SK-N-SH (cell line): ENCODE results near the gene GPR82. TPM values are rescaled to one million over a fixed set of nuclear protein-coding genes. Genes with fewer than 3 reads are reported as not detected.

Source experiments
- CTCF ChIA-PET: fragments of 300-600, 350-600 bp; formaldehyde crosslinking; extraction: SDS; loops from one replicate; lab custom pipeline; 2021; lab: Yijun Ruan, JAX
- POLR2A ChIA-PET: fragments of 350-600 bp; sonication (Branson Sonifier 250); formaldehyde crosslinking; extraction: SDS; loops from one replicate; lab custom pipeline; 2020; ENCODE audit warnings: antibody characterized with exemption, inconsistent platforms; lab: Yijun Ruan, JAX
- DNase-seq: peaks from one replicate; pipeline ENCODE4 v3.0.0; 2012
- H2AFZ ChIP-seq: fragments of 200-600 bp; sonication (generic); 2 replicates; pipeline ENCODE4 v1.8.1; 2016; ENCODE audit warnings: antibody characterized with exemption, mild to moderate bottlenecking, low read depth
- H3F3A ChIP-seq: fragments of 200-600 bp; sonication (generic); replicated peaks from 2 replicates; pipeline ENCODE3; 2016; ENCODE audit warnings: antibody characterized with exemption, mild to moderate bottlenecking; ENCODE audit not compliant: insufficient read depth
- H3K27ac ChIP-seq, 2 experiments: fragments of 200-500 bp in 1 of 2; fragments of 200-600 bp in 1 of 2; sonication (Bioruptor generic) in 1 of 2; sonication (generic), shearing (Covaris generic) in 1 of 2; 2 replicates each; pipeline versions ENCODE4 v1.5.1 to v1.6.1; 2014 to 2016; ENCODE audit warnings: low read depth in 2 of 2, inconsistent platforms in 1 of 2, low read length in 1 of 2, mild to moderate bottlenecking in 1 of 2, mixed read lengths in 1 of 2
- H3K27me3 ChIP-seq: fragments of 200-600 bp; sonication (generic), shearing (Covaris generic); 2 replicates; pipeline ENCODE4 v1.6.1; 2016; ENCODE audit warnings: mixed run types; ENCODE audit not compliant: insufficient read depth
- H3K36me3 ChIP-seq, 2 experiments: fragments of 200-500 bp in 1 of 2; fragments of 200-600 bp in 1 of 2; sonication (Bioruptor generic) in 1 of 2; sonication (generic) in 1 of 2; replicated peaks in 1 of 2; 2 replicates each; pipeline versions ENCODE3 to v1.5.1; 2014 to 2016; ENCODE audit warnings: low read length in 1 of 2, mild to moderate bottlenecking in 1 of 2; ENCODE audit not compliant: insufficient read depth in 2 of 2, control insufficient read depth in 1 of 2
- H3K4me1 ChIP-seq, 2 experiments: fragments of 200-500 bp in 1 of 2; fragments of 200-600 bp in 1 of 2; sonication (Bioruptor generic) in 1 of 2; sonication (generic), shearing (Covaris generic) in 1 of 2; 2 replicates each; pipeline versions ENCODE4 v1.5.1 to v1.6.1; 2014 to 2016; ENCODE audit warnings: low read depth in 1 of 2, low read length in 1 of 2, mixed run types in 1 of 2; ENCODE audit not compliant: insufficient read depth in 2 of 2, control insufficient read depth in 1 of 2
- H3K4me2 ChIP-seq: fragments of 200-600 bp; sonication (generic), shearing (Covaris generic); 2 replicates; pipeline ENCODE4 v1.6.1; 2017; ENCODE audit warnings: mixed run types
- H3K4me3 ChIP-seq, 2 experiments: fragments of 200-500 bp in 1 of 2; fragments of 200-600 bp in 1 of 2; sonication (Bioruptor generic) in 1 of 2; sonication (generic), shearing (Covaris generic) in 1 of 2; 2 replicates each; pipeline versions ENCODE4 v1.5.1 to v1.8.1; 2014 to 2016; ENCODE audit warnings: low read depth in 2 of 2, inconsistent platforms in 1 of 2, low read length in 1 of 2, mild to moderate bottlenecking in 1 of 2, mixed read lengths in 1 of 2, moderate library complexity in 1 of 2
- H3K79me2 ChIP-seq: fragments of 200-600 bp; sonication (generic); 2 replicates; pipeline ENCODE4 v1.8.1; 2017; ENCODE audit warnings: mild to moderate bottlenecking; ENCODE audit not compliant: insufficient read depth
- H3K9ac ChIP-seq: fragments of 200-600 bp; sonication (generic); 2 replicates; pipeline ENCODE4 v1.6.1; 2017; ENCODE audit warnings: mixed run types
- H3K9me2 ChIP-seq: fragments of 200-600 bp; sonication (generic); 2 replicates; pipeline ENCODE4 v1.6.1; 2017; ENCODE audit warnings: mixed run types
- H3K9me3 ChIP-seq: fragments of 200-600 bp; sonication (generic); 2 replicates; pipeline ENCODE4 v1.6.1; 2017; ENCODE audit warnings: mixed run types, mild to moderate bottlenecking, moderate library complexity
- H4K20me1 ChIP-seq: fragments of 200-600 bp; sonication (generic); 2 replicates; pipeline ENCODE4 v1.6.1; 2017; ENCODE audit warnings: mild to moderate bottlenecking, mixed run types; ENCODE audit not compliant: insufficient read depth
- CHD2 ChIP-seq: fragments of 150-350 bp; IDR thresholded peaks from 2 replicates; pipeline ENCODE4 v1.6.1; 2018; ENCODE audit warnings: low read length; ENCODE audit not compliant: partially characterized antibody
- FOXJ3 ChIP-seq: sonication (generic); formaldehyde crosslinking; IDR thresholded peaks from 2 replicates; pipeline ENCODE4 v1.5.1; 2020; ENCODE audit warnings: mild to moderate bottlenecking, missing genetic modification reagents
- GATA2 ChIP-seq: sonication (generic); formaldehyde crosslinking; IDR thresholded peaks from 2 replicates; pipeline ENCODE4 v1.5.0; 2020; ENCODE audit warnings: mild to moderate bottlenecking, missing genetic modification reagents
- JUND ChIP-seq: IDR thresholded peaks from 2 replicates; pipeline ENCODE4 v1.4.0; 2012
- MEF2A ChIP-seq: IDR thresholded peaks from 2 replicates; pipeline ENCODE4 v1.4.0; 2012; ENCODE audit warnings: low read depth, borderline replicate concordance
- MXI1 ChIP-seq: IDR thresholded peaks from 2 replicates; pipeline ENCODE4 v1.6.1; 2012; ENCODE audit warnings: mild to moderate bottlenecking, low read depth, low read length, improper control_type of control experiment
- NFIC ChIP-seq: IDR thresholded peaks from 2 replicates; pipeline ENCODE4 v1.4.0; 2012; ENCODE audit warnings: borderline replicate concordance
- NRF1 ChIP-seq: IDR thresholded peaks from 2 replicates; pipeline ENCODE4 v1.6.1; 2012; ENCODE audit warnings: low read depth, mild to moderate bottlenecking, low read length
- POLR2AphosphoS5 ChIP-seq: IDR thresholded peaks from 2 replicates; pipeline ENCODE4 v1.6.1; 2012; ENCODE audit warnings: low read depth, low read length
- RFX5 ChIP-seq: IDR thresholded peaks from 2 replicates; pipeline ENCODE4 v1.6.1; 2012; ENCODE audit warnings: mild to moderate bottlenecking, improper control_type of control experiment, low read length
- RXRA ChIP-seq: IDR thresholded peaks from 2 replicates; pipeline ENCODE4 v1.4.0; 2012; ENCODE audit warnings: low read depth, mild to moderate bottlenecking, borderline replicate concordance
- SMC3 ChIP-seq: IDR thresholded peaks from 2 replicates; pipeline ENCODE4 v1.6.1; 2012; ENCODE audit warnings: low read depth, low read length, improper control_type of control experiment
- TAF1 ChIP-seq: IDR thresholded peaks from 2 replicates; pipeline ENCODE4 v1.6.1; 2012; ENCODE audit warnings: low read depth, mild to moderate bottlenecking, low read length, moderate library complexity, borderline replicate concordance
- TCF12 ChIP-seq: IDR thresholded peaks from 2 replicates; pipeline ENCODE4 v1.4.0; 2012
- TEAD4 ChIP-seq: IDR thresholded peaks from 2 replicates; pipeline ENCODE4 v1.4.0; 2012; ENCODE audit warnings: mild to moderate bottlenecking, borderline replicate concordance; ENCODE audit not compliant: insufficient read depth
- WGBS: methylation state at CpG from one replicate; pipeline ENCODE4 v1.1.6; 2017; ENCODE audit warnings: low lambda C conversion rate; 5-methylcytosine and 5-hydroxymethylcytosine counted together
- polyA plus RNA-seq, 3 experiments: library from polyadenylated mRNA; depleted of rRNA; stranded (reverse); fragments of >200 nt; gene quantifications; 2 replicates each; pipeline ENCODE4 v1.2.3, GENCODE V29; 2012
- TF ChIP-seq, protein P1 (sequence below): IDR thresholded peaks from 2 replicates; pipeline ENCODE4; 2012
- TF ChIP-seq, protein P2 (sequence below): IDR thresholded peaks from 2 replicates; pipeline ENCODE4 v1.4.0; 2012; ENCODE audit warnings: low read depth, borderline replicate concordance
- TF ChIP-seq, protein P3 (sequence below): IDR thresholded peaks from 2 replicates; pipeline ENCODE4 v1.4.0; 2012; ENCODE audit warnings: low read depth, borderline replicate concordance
- TF ChIP-seq, protein P4 (sequence below): fragments of 200-600 bp; sonication (generic); IDR thresholded peaks from 2 replicates; pipeline ENCODE4 v1.6.1; 2017; ENCODE audit warnings: antibody characterized with exemption, mild to moderate bottlenecking, moderate library complexity

GPR82 gene
- polyA plus RNA-seq, 1 of the 3 experiments (the other 2 are of a cell fraction): not detected

DNA sequence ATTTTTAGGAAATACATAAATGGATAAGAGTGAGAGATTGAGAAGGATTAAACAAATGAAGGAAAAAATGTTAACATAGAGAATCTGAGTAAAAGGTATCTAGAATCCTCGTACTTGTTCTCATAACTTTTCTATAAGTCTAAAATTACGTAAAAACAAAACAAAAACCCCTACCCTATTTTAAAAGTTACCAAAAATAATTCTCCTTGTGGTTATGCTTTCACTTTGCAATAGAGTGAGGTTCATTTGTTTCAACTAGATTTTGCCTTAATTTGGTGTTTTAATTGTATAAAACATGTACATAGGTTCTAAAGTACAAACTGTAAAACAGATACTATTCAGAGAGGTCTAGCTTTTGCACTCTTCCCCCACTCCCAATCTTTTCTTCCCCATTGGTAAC is 39.0 kb upstream of the GPR82 start:
- ChIA-PET CTCF (no interaction called here), POLR2A (no interaction called here)
- Histone ChIP-seq H4K20me1 (no peaks in the 10 kb centered on the region), H3K9me2 (no peaks in the 10 kb centered on the region), H3F3A (no peaks in the 10 kb centered on the region), H3K9me3 (no peaks in the 10 kb centered on the region), H3K27me3 (no peaks in the 10 kb centered on the region; the same call in 1 of the 2 replicates), H3K4me3 (no peak overlapping the region), H3K4me2 (no peak overlapping the region), H3K36me3 (no peaks in the 10 kb centered on the region), H3K79me2 (no peaks in the 10 kb centered on the region), H3K4me1 (no peaks in the 10 kb centered on the region), H3K27ac (no peak overlapping the region), H2AFZ (no peak overlapping the region), H3K9ac (no peak overlapping the region)
- no peak for DNase-seq
- WGBS: 40% methylated on average over 2 of the region's 2 CpGs
- no peak for TF ChIP-seq NRF1
- TF ChIP-seq RXRA: no peak
- TF ChIP-seq, protein P1, sequence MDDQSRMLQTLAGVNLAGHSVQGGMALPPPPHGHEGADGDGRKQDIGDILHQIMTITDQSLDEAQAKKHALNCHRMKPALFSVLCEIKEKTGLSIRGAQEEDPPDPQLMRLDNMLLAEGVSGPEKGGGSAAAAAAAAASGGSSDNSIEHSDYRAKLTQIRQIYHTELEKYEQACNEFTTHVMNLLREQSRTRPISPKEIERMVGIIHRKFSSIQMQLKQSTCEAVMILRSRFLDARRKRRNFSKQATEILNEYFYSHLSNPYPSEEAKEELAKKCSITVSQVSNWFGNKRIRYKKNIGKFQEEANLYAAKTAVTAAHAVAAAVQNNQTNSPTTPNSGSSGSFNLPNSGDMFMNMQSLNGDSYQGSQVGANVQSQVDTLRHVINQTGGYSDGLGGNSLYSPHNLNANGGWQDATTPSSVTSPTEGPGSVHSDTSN: no peak
- TF ChIP-seq SMC3: no peak
- no peak for TF ChIP-seq NFIC
- TF ChIP-seq FOXJ3: no peak
- TF ChIP-seq TEAD4: no peak
- TF ChIP-seq CHD2: no peak
- no peak for TF ChIP-seq RFX5

DNA sequence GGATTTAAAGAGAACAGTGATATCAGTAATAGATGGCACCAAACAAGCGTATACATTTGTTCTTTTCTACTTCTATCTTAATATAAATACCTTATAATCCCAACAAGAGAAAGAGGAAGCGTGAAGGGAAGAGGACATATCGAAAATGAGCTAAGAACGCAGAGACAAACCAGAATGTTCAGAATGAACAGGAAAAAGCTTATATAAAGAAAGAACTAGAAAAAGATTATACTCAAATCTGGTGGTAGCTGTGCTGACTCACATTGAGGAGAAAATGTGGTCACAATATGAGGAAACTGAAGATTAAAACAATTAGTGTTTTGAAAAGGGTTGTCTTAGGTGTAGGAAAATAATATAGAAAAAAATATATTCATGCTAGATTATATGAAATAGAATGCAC is 37.2 kb upstream of the GPR82 start:
- Histone ChIP-seq H3K36me3 (no peaks in the 10 kb centered on the region), H3K9me3 (no peaks in the 10 kb centered on the region), H3K9me2 (no peaks in the 10 kb centered on the region), H3K4me1 (no peaks in the 10 kb centered on the region), H3K79me2 (no peaks in the 10 kb centered on the region), H3K27ac (no peak overlapping the region), H3K4me2 (no peak overlapping the region), H3K27me3 (no peaks in the 10 kb centered on the region; the same call in 1 of the 2 replicates), H3K9ac (no peak overlapping the region), H3F3A (no peaks in the 10 kb centered on the region), H4K20me1 (no peaks in the 10 kb centered on the region), H2AFZ (no peak overlapping the region)
- ChIA-PET POLR2A (no interaction called here), CTCF (no interaction called here)
- no peak for DNase-seq
- WGBS: 49% methylated on average over 4 of the region's 4 CpGs
- no peak for TF ChIP-seq RXRA
- TF ChIP-seq TAF1: no peak
- TF ChIP-seq MEF2A: no peak
- TF ChIP-seq, all 33 proteins: peak for 0
- no peak overlapping the region for H3K4me3 ChIP-seq

DNA sequence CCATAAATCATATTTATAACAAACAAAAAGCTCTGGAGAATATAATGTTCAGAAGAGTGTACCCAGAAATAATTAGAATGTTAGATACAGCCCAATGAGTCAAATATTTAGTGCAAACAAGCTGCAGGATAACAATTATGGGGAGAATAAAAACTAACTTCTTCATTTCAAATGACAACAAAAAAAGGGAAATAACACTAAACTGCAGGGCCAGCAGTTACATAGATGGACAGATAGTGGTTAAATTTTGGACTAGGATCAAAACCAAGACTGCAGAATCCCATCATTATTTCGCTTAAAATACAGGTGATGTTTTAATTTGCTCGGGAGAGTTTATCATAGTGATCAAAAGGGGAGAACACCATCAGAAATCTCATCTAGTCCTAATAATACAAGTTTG is 35.8 kb upstream of the GPR82 start:
- no peaks in the 10 kb centered on the region for H3K4me1 ChIP-seq
- no peak overlapping the region for H3K27ac ChIP-seq
- no peak for DNase-seq
- H3K9me3 ChIP-seq: no peaks in the 10 kb centered on the region
- no peaks in the 10 kb centered on the region for H3F3A ChIP-seq
- no peaks in the 10 kb centered on the region for H3K9me2 ChIP-seq
- no peaks in the 10 kb centered on the region for H3K36me3 ChIP-seq
- POLR2A ChIA-PET: no interaction called here
- no peak overlapping the region for H3K4me2 ChIP-seq
- CTCF ChIA-PET: no interaction called here
- H2AFZ ChIP-seq: no peak overlapping the region
- H3K79me2 ChIP-seq: no peaks in the 10 kb centered on the region
- no peaks in the 10 kb centered on the region for H4K20me1 ChIP-seq
- H3K9ac ChIP-seq: no peak overlapping the region
- H3K4me3 ChIP-seq: no peak overlapping the region
- no peaks in the 10 kb centered on the region; the same call in 1 of the 2 replicates for H3K27me3 ChIP-seq
- 64% methylated on average over 2 of the region's 2 CpGs for WGBS
- TF ChIP-seq NRF1 (no peak), TAF1 (no peak), POLR2AphosphoS5 (no peak), RXRA (no peak), JUND (no peak), MXI1 (no peak), GATA2 (CRISPR knock-in tag) (no peak), FOXJ3 (no peak), TCF12 (no peak)
- TF ChIP-seq, protein P2, sequence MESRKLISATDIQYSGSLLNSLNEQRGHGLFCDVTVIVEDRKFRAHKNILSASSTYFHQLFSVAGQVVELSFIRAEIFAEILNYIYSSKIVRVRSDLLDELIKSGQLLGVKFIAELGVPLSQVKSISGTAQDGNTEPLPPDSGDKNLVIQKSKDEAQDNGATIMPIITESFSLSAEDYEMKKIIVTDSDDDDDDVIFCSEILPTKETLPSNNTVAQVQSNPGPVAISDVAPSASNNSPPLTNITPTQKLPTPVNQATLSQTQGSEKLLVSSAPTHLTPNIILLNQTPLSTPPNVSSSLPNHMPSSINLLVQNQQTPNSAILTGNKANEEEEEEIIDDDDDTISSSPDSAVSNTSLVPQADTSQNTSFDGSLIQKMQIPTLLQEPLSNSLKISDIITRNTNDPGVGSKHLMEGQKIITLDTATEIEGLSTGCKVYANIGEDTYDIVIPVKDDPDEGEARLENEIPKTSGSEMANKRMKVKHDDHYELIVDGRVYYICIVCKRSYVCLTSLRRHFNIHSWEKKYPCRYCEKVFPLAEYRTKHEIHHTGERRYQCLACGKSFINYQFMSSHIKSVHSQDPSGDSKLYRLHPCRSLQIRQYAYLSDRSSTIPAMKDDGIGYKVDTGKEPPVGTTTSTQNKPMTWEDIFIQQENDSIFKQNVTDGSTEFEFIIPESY: no peak
- TF ChIP-seq, protein P3, sequence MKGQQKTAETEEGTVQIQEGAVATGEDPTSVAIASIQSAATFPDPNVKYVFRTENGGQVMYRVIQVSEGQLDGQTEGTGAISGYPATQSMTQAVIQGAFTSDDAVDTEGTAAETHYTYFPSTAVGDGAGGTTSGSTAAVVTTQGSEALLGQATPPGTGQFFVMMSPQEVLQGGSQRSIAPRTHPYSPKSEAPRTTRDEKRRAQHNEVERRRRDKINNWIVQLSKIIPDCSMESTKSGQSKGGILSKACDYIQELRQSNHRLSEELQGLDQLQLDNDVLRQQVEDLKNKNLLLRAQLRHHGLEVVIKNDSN: no peak
- TF ChIP-seq, protein P4, sequence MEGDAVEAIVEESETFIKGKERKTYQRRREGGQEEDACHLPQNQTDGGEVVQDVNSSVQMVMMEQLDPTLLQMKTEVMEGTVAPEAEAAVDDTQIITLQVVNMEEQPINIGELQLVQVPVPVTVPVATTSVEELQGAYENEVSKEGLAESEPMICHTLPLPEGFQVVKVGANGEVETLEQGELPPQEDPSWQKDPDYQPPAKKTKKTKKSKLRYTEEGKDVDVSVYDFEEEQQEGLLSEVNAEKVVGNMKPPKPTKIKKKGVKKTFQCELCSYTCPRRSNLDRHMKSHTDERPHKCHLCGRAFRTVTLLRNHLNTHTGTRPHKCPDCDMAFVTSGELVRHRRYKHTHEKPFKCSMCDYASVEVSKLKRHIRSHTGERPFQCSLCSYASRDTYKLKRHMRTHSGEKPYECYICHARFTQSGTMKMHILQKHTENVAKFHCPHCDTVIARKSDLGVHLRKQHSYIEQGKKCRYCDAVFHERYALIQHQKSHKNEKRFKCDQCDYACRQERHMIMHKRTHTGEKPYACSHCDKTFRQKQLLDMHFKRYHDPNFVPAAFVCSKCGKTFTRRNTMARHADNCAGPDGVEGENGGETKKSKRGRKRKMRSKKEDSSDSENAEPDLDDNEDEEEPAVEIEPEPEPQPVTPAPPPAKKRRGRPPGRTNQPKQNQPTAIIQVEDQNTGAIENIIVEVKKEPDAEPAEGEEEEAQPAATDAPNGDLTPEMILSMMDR: no peak
